NOMO-1 treated with DMSO at 0.1 percent for 48 hours (cell line): ENCODE data around the gene DCAF17.
"Not testable (repeated sequence)": the region's sequence is repeated elsewhere in the genome, so short reads cannot be mapped to it uniquely, and the experiment has no call there.

Experiments
- DNase-seq: peaks from one replicate; lab custom pipeline; 2025; ENCODE audit not compliant: unreplicated experiment; lab: John Stamatoyannopoulos, UW

The DCAF17 gene

GRCh38 chr2:171410101-171410500 lies 23.9 kb upstream of the DCAF17 start:
- DNase-seq: no peak

GRCh38 chr2:171410624-171411023 lies 23.4 kb upstream of the DCAF17 start:
- no peak for DNase-seq

GRCh38 chr2:171411214-171411613 lies 22.8 kb upstream of the DCAF17 start:
- DNase-seq: no peak

GRCh38 chr2:171411791-171412483 lies 22.1 kb upstream of the DCAF17 start:
- no peak for DNase-seq

GRCh38 chr2:171412571-171413175 lies 21.4 kb upstream of the DCAF17 start:
- DNase-seq: no peak

GRCh38 chr2:171414645-171415044 lies 19.4 kb upstream of the DCAF17 start:
- DNase-seq: not testable (repeated sequence)

- DNase-seq: peak; percentile 82
Measured at GRCh38 chr2:171416009-171416926, 17.8 kb upstream of the DCAF17 start.

GRCh38 chr2:171419333-171419732 lies 14.7 kb upstream of the DCAF17 start:
- DNase-seq: no peak

- peak; percentile 2 for DNase-seq
Measured at GRCh38 chr2:171420728-171421563, 13.1 kb upstream of the DCAF17 start.

GRCh38 chr2:171422710-171423495 lies 11.1 kb upstream of the DCAF17 start:
- not testable (repeated sequence) for DNase-seq

- no peak for DNase-seq
Measured at GRCh38 chr2:171430516-171431410, 3.3 kb upstream of the DCAF17 start.

- no peak for DNase-seq
Measured at GRCh38 chr2:171431677-171432167, 2.3 kb upstream of the DCAF17 start.

GRCh38 chr2:171432206-171432968 lies 1.6 kb upstream of the DCAF17 start:
- no peak for DNase-seq

- DNase-seq: peak; percentile 39
Measured at GRCh38 chr2:171432969-171433762, 860 bp upstream of the DCAF17 start.

- no peak for DNase-seq
Measured at GRCh38 chr2:171433763-171434012, 338 bp upstream of the DCAF17 start, which contains the start of gene METTL8. METTL8 (minus strand) TSS chr2:171433990; CDS start chr2:171392185, 41,805 bp downstream.

- DNase-seq: no peak
Measured at GRCh38 chr2:171436307-171436706, 2.3 kb downstream of the DCAF17 start.

- DNase-seq: no peak
Measured at GRCh38 chr2:171441470-171441869, 7.4 kb downstream of the DCAF17 start.

GRCh38 chr2:171447675-171448074 lies 13.6 kb downstream of the DCAF17 start:
- DNase-seq: no peak
